Fibroblast of the conjunctiva (primary cell): ENCODE results near the gene GFI1.
"Not testable (repeated sequence)": the region's sequence is repeated elsewhere in the genome, so short reads cannot be mapped to it uniquely, and the experiment has no call there.

Source experiments
- DNase-seq: peaks from one replicate; pipeline ENCODE4 v3.0.0-alpha.2; 2010; ENCODE audit warnings: low read depth

The GFI1 gene

DNA sequence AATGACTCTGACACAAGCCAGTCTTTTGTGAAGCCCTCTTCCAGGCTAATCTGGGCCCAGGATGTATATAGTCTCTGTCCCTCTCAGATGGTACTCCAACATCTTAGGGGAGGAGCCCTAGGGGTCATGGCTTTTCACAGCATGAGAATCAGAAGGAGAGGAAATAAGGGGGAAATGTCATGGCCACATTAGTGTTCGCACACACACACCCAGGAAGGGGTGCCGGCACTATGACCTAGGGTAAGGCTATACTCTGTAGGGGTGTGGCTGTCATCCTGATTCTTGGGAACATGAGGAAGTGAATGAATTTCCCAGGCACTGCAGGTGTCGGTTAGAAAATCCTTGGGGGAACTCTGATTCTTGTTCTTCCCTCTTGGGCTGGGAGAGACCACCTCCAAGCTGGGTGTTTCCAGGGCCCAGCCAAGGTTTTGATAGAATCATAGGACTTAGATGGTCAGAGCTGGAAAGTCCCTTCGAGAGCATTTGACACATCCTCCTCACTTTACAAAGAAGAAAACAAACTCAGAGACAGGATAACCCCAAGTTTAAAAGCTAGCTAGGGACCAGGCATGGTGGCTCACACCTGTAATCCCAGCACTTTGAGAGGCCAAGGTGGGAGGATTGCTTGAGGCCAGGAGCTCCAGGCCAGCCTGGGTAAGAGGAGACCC lies 22.0 kb downstream of the GFI1 start:
- no peak for DNase-seq

DNA sequence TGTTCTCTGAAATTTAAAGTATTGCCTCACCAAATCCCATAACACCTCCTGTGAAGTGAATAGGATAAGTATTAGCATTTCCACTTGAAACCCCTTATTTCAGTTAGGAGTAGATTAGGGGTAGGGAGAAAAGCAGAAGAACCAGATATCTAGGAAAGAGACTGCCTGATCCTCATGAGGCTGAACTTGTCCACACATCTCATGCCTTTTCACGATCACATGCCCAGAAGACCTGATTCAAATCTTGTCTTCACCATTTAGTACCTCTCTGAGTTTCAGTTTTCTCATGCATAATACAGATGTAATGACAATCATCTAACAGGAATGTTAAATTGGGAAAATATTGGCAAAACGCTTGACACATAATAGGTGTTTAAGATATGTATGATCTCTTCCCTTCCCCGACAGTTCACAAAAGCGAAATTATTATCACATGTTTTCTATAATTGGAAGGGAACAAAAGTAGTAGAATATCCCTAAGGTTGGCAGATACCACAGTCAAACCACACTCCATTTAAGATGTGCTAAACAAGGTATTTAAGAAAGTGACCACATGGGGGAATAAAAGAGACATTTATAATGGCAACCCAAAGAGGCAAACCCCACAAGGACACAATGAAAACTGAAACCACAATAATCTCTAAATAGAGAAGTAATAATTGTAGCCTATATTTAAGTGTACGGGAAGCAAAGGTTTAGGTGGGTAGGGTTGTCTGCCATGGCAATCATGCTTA lies 25.2 kb downstream of the GFI1 start:
- DNase-seq, result no peak

GRCh38 chr1:92459871-92460320 lies 26.8 kb downstream of the GFI1 start:
- DNase-seq, result no peak

- DNase-seq, result no peak
Measured at GRCh38 chr1:92458146-92458545, 28.6 kb downstream of the GFI1 start.

- DNase-seq, result no peak
Measured at GRCh38 chr1:92447976-92448375, 38.7 kb downstream of the GFI1 start.

GRCh38 chr1:92447033-92447681 lies 39.6 kb downstream of the GFI1 start:
- DNase-seq, result no peak

DNA sequence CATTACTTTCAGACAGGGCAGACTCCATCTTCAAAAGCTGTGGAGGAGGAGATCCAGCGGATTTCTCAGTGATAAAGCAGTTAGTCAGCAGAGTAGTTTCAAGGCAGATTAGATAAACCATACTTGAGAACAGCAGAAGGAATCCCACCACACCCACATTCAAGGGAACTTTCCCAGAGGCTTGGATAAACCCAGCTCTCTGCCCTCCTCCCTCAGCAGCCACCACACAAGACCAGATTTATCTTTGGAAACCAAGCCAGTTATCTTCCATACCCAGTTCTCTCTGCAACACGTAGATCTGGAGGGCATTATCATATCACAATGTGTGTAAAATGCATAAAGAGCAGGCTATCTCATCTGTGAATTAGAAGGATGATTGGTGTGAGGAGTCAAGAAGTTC lies 40.2 kb downstream of the GFI1 start:
- no peak for DNase-seq

- DNase-seq, result no peak
Measured at GRCh38 chr1:92445865-92446264, 40.9 kb downstream of the GFI1 start.

- no peak for DNase-seq
Measured at GRCh38 chr1:92444351-92444750, 42.4 kb downstream of the GFI1 start.

DNA sequence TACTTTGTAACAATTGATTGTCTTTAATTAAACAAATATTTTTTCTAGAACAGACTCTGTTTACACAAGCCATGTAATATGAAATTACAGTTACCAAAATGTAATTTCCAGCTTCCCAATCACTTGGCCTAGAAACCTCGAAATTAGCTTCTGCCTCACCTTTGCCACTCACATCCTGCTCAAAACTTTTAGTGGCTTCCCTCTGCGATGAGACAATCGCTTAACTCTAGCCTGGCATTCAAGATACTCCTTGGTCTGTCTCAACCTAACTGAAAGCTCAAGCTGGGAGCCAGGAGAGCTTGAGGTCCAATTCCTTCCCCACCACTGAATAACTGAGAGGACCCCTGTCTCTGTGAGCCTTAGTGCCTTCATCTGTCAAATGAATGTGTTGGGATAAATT lies 42.8 kb downstream of the GFI1 start:
- no peak for DNase-seq

DNA sequence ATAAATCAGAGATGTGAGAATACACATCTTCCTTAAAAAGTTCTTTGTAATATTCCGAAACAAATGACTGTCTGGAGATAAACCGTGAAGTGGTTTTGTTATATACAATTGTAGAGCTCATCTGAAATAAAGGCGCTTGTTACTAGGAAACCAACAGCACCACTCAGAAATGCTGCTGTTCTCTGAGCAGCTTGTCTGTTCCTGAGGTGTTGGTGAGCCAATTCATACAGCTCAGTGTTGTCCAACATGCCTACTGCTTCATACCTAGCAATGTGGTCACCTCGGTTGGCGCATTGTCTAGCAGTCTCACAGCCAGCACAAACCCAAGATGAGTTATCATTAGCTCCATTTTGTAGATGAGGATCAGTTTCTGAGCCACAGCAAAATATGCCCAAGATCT lies 44.4 kb downstream of the GFI1 start:
- DNase-seq, result no peak

- DNase-seq, result no peak
Measured at GRCh38 chr1:92441697-92442342, 44.9 kb downstream of the GFI1 start.

GRCh38 chr1:92441316-92441696 lies 45.4 kb downstream of the GFI1 start:
- DNase-seq, result no peak

GRCh38 chr1:92439291-92439690 lies 47.4 kb downstream of the GFI1 start:
- no peak for DNase-seq

DNA sequence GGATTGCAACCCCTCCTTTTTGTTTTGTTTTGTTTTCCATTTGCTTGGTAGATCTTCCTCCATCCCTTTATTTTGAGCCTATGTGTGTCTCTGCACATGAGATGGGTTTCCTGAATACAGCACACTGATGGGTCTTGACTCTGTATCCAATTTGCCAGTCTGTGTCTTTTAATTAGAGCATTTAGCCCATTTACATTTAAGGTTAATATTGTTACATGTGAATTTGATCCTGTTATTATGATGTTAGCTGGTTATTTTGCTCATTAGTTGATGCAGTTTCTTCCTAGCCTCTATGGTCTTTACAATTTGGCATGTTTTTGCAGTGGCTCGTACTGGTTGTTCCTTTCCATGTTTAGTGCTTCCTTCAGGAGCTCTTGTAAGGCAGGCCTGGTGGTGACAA lies 52.2 kb downstream of the GFI1 start:
- DNase-seq, result not testable (repeated sequence)

GRCh38 chr1:92430030-92430429 lies 56.7 kb downstream of the GFI1 start:
- DNase-seq, result no peak

GRCh38 chr1:92425617-92426016 lies 61.1 kb downstream of the GFI1 start:
- no peak for DNase-seq
